ENCODE data around the gene KIT. TPM values are rescaled to one million over a fixed set of nuclear protein-coding genes. Genes with fewer than 3 reads are reported as not detected.
A peak's percentile ranks its signal among the peaks of the same experiment; 100 is the strongest.

KIT gene
- total RNA-seq, 1 donor from 2014 or later = 20.7 TPM

DNA sequence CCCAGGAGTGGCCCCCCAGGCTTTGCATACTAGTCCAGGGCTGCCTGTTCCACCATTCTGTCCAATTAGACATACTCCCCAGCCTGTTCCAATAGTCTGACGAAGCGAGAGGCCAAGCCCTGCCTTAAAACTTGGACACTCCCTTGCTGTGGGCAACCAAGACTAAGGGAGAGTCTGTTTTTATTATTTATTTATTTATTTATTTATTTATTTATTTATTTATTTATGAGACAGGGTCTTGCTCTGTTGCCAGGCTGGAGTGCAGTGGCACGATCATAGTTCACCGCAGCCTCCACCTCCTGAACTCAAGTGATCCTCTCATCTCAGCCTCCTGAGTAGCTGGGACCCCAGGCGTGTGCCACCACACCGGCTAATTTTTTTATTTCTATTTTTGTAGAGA is 6.6 kb downstream of the KIT start:
- no peak for TF ChIP-seq CTCF (IDR thresholded peaks at IDR 0.05; ENCODE audit: unreplicated experiment)
- peaks cover 30% of the 10 kb centered on the region for H3K4me1 Mint-ChIP-seq (ENCODE audit: low read depth)
- no peak for DNase-seq (ENCODE audit: low spot score, unreplicated experiment)
- H3K9me3 Mint-ChIP-seq (ENCODE audit: low read depth) = no peaks in the 10 kb centered on the region
- no peak overlapping the region for H3K4me3 Mint-ChIP-seq (ENCODE audit: low read depth)
- H3K36me3 Mint-ChIP-seq (ENCODE audit: insufficient read depth) = no peaks in the 10 kb centered on the region
- H3K27ac Mint-ChIP-seq = no peak overlapping the region
- peaks cover 3% of the 10 kb centered on the region for H3K27me3 Mint-ChIP-seq

- Mint-ChIP-seq H3K4me1 (ENCODE audit: low read depth) (peaks cover 21% of the 10 kb centered on the region), H3K4me3 (ENCODE audit: low read depth) (peak overlapping the region; percentile 22), H3K9me3 (ENCODE audit: low read depth) (peaks cover 7% of the 10 kb centered on the region), H3K27me3 (no peaks in the 10 kb centered on the region), H3K36me3 (ENCODE audit: insufficient read depth) (peaks cover under 1% of the 10 kb centered on the region), H3K27ac (peak overlapping the region; percentile 86)
- no peak for DNase-seq (ENCODE audit: low spot score, unreplicated experiment)
- no peak for TF ChIP-seq CTCF (IDR thresholded peaks at IDR 0.05; ENCODE audit: unreplicated experiment)
Observed at GRCh38 chr4:54668014-54668611, 10.4 kb downstream of the KIT start.

DNA sequence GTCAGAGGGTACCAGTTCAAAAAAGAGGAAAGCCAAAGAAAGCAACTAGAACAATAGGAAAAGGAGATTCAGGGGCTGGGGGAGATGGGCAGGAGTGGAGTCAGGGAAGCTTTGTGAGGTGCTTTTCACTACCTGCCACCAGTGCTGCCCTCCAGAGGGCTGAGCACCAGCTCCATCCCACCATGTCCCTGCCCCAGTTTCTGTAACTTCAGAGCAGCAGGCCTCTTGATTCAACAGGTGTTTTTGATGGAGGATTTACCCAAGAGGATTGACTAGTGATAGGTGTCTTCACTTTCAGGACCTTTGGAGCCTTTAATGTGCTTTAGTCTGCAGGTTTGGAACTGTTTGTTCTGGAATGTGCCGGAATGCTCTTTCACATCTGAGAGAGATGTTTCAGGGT is 12.1 kb downstream of the KIT start:
- Mint-ChIP-seq H3K27ac (no peak overlapping the region), H3K4me1 (ENCODE audit: low read depth) (peaks cover 16% of the 10 kb centered on the region), H3K9me3 (ENCODE audit: low read depth) (peaks cover 12% of the 10 kb centered on the region), H3K4me3 (ENCODE audit: low read depth) (no peak overlapping the region), H3K27me3 (no peaks in the 10 kb centered on the region), H3K36me3 (ENCODE audit: insufficient read depth) (peaks cover 5% of the 10 kb centered on the region)
- no peak for DNase-seq (ENCODE audit: low spot score, unreplicated experiment)
- TF ChIP-seq CTCF (IDR thresholded peaks at IDR 0.05; ENCODE audit: unreplicated experiment) = peak; percentile 8

- no peak for DNase-seq (ENCODE audit: low spot score, unreplicated experiment)
- no peaks in the 10 kb centered on the region for H3K27me3 Mint-ChIP-seq
- peaks cover 12% of the 10 kb centered on the region for H3K9me3 Mint-ChIP-seq (ENCODE audit: low read depth)
- H3K27ac Mint-ChIP-seq = no peak overlapping the region
- H3K36me3 Mint-ChIP-seq (ENCODE audit: insufficient read depth) = peaks cover 5% of the 10 kb centered on the region
- H3K4me1 Mint-ChIP-seq (ENCODE audit: low read depth) = peaks cover 13% of the 10 kb centered on the region
- no peak for TF ChIP-seq CTCF (IDR thresholded peaks at IDR 0.05; ENCODE audit: unreplicated experiment)
- no peak overlapping the region for H3K4me3 Mint-ChIP-seq (ENCODE audit: low read depth)
Observed at GRCh38 chr4:54675721-54676461, 18.1 kb downstream of the KIT start.

DNA sequence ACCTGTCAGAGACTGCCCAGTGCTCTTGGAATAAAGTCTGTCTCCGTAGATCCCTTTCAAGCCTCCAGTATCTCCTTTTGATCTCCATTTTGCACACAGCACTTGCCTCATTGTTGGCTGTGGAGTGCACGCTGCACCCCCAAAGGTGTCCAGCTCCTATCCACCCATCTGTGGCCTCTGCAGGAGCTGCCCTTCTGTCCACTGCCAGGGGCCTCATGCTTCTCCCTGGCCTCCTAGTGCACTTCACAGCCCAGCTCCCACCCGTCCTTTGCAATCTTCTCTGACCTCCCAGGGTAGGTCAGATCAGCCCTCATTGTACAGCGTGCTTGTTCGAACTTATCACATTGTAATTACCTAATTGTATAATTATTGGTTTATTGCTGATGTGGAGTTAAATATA is 18.9 kb downstream of the KIT start:
- no peak for TF ChIP-seq CTCF (IDR thresholded peaks at IDR 0.05; ENCODE audit: unreplicated experiment)
- no peak overlapping the region for H3K27ac Mint-ChIP-seq
- no peak overlapping the region for H3K4me3 Mint-ChIP-seq (ENCODE audit: low read depth)
- peaks cover 12% of the 10 kb centered on the region for H3K9me3 Mint-ChIP-seq (ENCODE audit: low read depth)
- H3K36me3 Mint-ChIP-seq (ENCODE audit: insufficient read depth) = peaks cover 5% of the 10 kb centered on the region
- DNase-seq (ENCODE audit: low spot score, unreplicated experiment) = no peak
- H3K4me1 Mint-ChIP-seq (ENCODE audit: low read depth) = peaks cover 13% of the 10 kb centered on the region
- no peaks in the 10 kb centered on the region for H3K27me3 Mint-ChIP-seq
